NCI-H2196 (cell line): Measurements from ENCODE around the gene TREH.
"Not testable (repeated sequence)": the region's sequence is repeated elsewhere in the genome, so short reads cannot be mapped to it uniquely, and the experiment has no call there.

Experiments used
- DNase-seq: peaks from one replicate; lab custom pipeline; 2025; ENCODE audit not compliant: unreplicated experiment; lab: John Stamatoyannopoulos, UW

TREH gene

DNA sequence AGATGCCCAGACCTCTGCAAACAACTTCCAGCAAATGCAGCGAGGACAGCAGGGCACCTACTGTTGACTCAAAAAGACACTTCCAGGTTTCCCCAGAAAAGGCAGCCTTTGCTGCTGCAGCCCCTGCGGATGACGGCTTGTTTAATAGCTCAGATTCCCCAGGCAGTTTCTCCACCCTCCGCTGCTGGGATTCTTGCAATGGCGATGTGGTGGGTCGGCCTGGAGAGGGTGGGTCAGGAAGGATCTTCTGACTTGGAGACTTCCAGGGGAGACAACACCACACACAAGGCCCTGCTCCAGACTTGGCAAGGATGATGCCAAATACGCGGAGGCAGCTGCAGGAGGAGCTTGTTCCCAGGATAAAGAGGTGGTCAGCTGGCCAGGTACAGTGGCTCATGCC lies 17.9 kb upstream of the TREH start:
- DNase-seq, result no peak

DNA sequence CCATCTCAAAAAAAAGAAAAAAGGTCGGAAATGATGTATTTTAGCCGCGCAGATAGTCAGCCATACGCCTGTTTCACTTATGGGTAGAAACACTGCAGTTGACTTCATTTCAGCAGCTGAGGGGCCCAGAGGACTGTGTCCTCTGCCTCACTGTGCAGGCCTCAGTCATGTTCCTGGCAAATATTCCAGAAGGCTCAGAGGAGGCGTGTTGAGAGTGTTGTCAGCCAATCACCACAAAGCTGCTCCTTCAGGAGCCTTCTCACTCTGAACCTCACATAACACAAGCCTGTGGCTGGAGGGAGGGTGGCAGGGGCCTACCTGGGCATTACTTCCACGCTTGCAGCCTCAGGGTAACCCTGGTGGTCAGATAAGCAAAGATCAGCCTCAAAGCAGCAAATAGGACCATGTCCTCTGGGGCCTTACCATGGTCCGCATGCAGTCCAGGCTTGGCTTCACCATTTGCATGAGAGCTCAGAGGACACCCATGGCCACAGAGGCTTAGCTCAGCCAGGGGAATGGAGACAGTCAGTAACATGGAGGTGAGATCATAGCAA lies 17.3 kb upstream of the TREH start:
- DNase-seq, result no peak

DNA sequence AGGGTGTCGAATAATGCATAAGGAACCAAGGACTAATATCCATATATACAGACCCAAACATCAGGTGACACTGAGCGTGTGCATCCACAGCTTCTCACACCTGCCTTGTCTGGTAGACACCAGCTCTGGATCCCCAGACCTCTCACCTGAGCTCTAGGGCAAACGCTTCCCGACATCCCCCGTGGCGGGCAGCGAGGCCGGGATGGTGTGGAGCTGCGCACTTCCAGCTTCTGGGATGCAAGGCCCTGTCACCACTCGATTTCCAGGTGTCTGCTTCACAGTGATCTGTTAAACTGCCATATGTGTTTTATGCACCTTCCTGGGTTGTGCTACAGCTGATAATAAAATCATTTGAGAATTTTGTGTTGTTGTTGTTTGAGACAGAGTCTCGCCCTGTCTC lies 15.3 kb upstream of the TREH start:
- DNase-seq, result no peak

DNA sequence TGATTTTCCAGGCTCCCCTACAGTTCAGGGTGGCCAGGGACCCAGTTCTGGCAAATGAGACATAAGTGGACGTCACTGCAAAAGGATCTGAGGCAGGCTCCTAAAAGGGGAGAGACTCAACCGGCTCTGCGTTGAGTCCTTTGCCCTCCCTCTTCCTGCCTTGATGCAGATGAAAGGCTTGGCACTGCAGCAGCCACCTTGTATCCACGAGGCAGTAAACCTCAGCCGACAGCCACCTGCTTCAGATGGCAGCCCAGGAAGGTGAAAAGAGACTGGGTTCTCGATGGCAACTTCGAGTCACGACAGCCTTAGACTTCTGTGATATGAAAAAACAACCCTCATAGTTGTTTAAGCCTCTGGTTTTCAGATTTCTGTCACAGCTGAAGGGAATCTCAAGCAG lies 14.7 kb upstream of the TREH start:
- no peak for DNase-seq

DNA sequence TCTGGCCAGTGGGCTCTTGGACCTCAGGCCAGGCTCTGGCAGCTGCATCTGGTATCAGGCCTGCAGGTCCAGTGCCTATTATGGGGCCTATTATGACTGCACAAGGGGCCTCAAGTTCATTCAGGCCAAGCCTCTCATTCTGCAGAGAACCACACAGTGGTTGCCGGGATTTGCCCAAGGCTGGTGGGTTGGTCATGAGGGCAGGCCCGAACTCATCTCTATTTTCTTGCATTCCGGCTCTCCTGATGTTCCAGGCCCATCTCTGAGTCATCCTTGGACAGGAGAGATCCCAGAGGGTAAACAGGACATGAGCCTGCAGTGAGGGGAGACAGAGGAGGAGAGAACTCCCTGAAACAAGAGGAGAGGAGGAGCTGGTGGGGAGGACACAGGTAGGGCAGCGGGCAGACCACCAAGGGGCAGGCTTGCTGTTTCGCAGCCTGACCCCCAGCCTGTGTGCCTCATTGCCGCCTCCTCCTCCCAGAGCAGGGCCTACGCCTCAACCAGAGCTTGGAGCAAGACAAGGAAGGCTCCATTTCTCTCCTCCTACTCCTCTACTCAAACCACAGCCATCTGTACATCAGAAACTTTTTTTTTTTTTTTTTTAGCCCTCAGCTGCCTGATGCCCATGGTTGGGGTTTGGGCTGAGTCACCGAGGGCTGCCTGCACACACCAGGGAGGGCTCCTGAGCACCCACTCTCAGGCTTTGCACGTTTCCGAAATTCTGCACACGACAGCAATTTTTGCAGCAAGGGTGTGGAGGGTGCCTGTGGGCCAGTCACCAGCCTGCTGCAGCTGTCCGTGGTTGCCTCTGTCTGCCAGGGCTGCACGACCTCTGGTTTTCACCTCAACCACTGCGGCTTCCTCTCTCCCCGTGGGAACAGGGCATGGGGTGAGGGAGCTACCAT lies 12.7 kb upstream of the TREH start:
- DNase-seq, result no peak

DNA sequence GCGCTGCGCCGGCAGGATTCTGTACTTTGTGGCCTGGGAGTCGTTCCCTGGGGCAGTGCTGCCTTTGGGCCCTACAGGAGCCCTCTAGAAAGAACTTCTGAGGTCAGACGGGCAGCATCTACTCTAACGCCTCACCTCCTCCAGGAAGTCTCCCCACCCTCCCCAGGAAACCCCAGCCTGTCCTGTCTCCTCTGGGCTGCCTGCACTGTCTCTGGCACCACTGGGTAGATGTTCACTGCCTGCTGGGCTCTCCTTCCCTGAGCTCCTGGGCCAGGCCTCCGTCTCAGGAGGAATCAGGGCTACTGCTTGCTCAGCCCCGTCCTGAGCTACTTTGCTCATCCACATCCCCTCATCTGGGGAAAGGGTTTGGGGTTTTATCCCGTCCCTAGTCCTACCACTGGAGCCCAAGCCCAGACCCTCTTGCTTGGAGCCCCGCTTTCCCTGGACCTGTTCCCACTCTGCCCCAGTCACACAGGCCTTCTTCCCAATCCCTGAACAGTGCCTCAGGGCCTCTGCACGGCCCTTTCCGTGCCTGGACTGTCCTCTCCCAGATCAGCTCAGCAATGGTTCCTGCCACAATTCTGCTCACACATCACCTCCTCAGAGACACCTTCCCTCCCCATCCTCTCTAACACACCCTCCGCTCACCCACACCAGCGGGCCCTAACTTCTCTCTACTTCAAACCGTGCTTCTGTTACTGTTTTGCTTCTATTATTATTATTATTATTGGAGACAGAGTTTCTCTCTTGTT lies 11.3 kb upstream of the TREH start:
- no peak for DNase-seq

DNA sequence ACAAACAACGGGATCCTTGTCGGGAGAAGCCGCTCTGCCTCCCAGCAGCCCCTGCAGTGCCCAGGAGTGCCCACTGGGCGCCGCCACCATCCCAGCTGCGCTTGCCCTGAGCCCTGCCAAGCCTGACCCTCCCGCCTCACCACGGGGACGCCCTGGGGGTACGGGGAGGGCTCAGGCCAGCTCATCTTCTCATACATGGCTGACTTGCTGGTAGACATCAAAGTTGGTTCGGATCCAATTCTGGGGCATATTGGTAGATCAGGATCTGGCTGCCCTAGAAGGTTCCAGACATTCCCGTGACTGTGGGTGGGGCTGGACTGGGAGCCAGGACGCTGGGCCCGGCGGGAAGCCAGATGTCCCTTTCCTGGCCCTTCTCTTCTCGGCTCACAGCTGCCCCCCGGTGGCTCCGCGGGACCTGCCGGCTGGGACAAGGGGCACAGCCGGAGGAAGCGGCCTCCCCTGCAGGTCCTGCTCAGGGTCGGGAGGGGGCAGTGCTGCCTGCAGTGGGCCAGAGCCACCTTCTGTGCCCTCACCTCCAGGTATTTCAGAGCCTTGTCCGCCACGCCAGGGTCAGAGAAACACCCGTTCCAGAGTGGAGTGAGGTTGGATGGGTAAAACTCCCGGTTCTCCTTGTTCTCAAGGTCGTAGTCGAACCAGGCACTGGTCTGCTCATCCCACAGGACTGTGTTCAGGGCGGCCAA lies 10.6 kb upstream of the TREH start:
- peak; percentile 96 for DNase-seq

DNA sequence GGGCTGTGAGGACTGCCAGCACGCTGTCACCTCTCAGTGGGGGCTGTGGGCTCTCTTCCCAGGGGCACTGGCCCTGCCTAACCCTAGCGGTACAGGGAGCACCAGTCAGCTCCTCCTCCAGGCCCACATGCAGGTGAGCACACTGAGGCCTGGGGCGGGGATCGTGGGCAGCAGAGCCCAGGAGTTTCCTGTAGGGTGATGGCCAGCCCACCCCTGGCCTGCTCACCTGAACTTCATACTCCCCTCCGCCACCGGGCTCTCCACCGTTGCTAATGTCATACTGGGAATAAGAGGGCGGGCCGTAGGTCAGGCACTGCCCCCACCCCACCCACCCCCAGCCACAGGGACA lies 10.0 kb upstream of the TREH start:
- no peak for DNase-seq

DNA sequence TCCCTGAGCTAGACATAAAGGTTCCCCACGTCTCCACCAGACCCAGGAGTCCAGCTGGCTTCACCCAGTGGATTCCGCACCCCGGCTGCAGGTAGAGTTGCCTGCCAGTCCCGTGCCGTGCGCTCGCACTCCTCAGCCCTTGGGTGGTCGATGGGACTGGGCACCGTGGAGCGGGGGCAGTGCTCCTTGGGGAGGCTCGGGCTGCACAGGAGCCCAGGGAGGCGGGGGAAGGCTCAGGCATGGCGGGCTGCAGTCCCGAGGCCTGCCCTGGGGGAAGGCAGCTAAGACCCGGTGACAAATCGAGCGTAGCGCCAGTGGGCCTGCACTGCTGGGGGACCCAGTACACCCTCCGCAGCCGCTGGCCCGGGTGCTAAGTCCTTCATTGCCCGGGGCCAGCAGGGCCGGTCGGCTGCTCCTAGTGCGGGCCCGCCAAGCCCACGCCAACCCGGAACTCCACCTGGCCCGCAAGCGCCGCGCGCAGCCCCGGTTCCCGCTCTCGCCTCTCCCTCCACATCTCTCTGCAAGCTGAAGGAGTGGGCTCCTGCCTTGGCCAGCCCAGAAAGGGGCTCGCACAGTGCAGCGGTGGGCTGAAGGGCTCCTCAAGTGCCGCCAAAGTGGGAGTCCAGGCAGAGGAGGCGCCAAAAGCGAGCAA lies 9.5 kb upstream of the TREH start:
- DNase-seq, result no peak

DNA sequence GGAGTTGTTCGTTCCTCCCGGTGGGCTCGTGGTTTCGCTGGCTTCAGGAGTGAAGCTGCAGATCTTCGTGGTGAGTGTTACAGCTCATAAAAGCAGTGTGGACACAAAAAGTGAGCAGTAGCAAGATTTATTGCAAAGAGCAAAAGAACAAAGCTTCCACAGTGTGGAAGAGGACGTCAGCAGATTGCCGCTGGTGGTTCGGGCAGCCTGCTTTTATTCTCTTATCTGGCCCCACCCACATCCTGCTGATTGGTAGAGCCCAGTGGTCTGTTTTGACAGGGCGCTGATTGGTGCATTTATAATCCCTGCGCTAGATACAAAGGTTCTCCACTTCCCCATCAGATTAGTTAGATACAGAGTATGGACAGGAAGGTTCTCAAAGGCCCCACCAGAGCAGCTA lies 8.9 kb upstream of the TREH start:
- DNase-seq, result not testable (repeated sequence)

DNA sequence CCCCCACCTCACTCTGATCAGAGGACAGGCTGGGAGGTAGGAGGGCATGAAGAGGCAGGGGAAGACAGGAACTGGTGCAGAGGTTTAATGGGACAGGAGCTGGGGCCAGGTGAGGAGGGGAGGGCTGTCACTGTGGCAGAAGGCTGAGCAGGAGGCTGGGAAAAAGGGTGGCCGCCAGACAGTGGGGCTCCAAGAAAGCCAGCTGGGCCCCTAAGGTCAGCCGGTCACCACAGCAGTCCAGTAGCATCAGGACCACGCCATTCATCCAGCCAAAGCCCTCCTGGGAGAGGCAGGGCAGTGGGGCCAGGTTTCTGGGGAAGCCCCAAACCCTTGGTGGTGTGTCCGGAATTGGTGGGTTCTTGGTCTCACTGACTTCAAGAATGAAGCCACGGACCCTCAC lies 8.5 kb upstream of the TREH start:
- no peak for DNase-seq

DNA sequence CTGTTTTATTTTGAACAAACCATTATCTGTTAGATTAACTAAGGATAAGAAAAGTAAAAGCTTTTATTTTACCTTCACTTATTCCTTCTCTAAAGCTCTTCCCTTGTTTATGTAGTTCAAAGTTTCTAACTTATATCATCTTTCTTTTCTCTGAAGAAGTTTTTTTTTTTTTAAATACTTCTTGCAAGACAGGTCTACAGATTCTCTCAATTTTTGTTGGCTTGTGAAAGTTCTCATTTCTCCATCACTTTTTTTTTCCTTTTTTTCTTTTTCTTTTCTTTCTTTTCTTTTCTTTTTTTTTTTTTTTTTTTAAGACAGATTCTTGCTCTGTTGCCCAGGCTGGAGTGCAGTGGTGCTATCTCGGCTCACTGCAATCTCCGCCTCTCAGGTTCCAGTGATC lies 4.7 kb upstream of the TREH start:
- no peak for DNase-seq

DNA sequence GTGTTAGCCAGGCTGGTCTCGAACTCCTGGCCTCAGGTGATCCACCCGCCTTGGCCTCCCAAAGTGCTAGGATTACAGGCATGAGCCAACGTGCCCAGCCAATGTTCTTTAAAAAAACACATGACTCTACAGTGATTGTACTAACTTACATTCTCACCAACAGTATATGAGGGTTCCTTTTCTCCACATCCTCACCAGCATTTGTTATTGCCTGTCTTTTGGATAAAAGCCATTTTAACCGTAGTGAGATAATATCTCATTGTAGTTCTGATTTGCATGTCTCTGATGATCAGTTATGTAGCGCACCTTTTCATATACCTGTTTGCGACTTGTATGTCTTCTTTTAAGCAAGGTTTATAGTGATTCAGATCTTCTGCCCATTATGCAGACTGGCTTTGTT lies 3.5 kb upstream of the TREH start:
- DNase-seq, result not testable (repeated sequence)

DNA sequence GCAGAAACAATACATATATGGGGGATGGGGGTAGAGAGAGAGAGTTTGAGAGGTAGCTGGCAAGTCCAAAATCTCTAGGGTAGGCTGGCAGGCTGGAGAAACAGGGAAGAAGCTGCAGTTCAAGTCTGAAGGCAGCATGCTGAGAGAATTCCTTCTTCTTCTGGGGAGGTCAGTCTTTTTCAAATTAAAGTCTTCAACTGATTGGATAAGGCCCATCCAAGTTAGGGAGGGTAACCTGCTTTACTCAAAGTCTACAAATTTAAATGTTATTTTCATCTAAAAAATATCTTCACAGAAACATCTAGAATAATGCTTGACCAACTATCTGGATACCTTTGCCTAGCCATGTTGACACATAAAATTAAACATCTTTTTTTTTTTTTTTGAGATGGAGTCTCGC lies 2.9 kb upstream of the TREH start:
- no peak for DNase-seq

DNA sequence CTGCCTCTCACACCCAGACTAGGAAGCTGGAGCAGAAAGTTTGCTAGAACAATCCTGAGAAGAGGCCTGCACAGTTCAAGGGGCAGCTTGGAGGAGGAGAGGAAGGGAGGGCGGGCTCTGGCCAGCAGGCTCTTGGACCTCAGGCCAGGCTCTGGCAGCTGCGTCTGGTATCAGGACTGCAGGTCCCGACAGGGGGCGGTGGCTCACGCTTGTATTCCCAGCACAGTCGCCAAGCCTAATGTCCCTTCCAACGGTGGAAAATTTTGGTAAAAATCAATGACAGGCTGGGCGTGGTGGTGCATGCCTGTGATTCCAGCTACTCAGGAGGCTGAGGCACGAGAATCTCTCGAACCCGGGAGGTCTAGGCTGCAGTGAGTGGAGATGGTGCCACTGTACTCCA lies 542 bp downstream of the TREH start:
- not testable (repeated sequence) for DNase-seq

DNA sequence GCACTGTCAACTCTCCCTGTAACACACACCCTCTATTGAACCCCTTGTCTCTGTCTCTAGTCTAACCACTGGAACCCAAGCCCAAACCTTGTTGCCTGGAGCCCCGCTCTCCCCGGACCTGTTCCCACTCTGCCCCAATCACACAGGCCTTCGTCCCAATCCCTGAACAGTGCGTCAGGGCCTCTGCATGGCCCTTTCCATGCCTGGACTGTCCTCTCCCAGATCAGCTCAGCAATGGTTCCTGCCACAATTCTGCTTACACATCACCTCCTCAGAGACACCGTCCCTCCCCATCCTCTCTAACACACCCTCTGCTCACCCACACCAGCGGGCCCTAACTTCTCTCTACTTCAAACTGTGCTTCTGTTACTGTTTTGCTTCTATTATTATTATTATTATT lies 1.5 kb downstream of the TREH start:
- DNase-seq, result no peak

DNA sequence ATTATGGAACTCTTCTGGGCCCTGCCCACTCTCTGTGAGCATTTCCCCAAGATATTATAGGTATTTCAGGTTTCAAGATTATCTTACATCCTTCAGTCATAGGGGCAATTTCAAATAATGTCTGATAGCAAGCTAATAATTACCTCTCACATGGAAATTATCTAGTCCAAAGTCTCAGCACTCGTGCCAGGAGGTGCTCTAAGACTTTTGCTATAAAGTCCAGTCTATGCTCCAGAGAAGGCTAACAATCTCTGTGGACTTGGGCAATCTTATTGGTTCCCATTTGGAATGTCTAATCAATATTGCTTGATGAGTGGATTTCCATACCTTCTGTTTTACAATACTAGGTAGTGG lies 5.4 kb downstream of the TREH start:
- no peak for DNase-seq

DNA sequence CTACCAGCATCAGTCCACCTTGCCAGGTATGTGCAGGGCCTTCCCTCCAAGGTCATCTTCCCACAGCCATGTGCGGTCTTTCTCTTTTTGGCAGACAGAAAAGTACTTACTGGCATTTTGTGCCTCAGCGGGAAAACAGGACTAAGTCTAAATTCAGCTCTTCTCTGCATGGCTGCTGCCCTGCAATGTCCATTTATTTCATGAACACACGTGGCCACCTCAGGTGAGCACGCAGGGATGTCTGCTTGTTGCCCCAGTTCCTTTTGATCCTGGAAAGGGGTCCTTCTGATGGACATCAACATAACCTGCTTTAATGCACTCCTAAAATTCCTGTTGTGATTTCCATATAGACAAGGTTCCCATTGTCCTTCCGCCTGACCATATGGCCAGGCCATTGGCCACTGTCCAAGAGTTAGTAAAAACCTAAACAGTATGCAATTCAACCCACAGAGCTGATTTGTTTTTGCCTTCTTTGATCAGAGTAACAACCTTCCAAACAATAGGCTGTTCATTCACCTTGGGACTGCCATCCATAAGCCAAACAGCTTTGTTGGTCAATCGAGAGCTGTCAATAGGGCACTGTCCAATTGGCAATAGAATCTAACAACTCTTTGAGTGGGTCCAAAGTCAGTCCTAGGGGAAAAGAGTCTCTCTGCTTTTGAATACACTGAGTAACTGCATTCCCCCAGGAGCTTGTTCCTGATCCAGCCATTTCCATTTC lies 5.9 kb downstream of the TREH start:
- DNase-seq, result no peak

DNA sequence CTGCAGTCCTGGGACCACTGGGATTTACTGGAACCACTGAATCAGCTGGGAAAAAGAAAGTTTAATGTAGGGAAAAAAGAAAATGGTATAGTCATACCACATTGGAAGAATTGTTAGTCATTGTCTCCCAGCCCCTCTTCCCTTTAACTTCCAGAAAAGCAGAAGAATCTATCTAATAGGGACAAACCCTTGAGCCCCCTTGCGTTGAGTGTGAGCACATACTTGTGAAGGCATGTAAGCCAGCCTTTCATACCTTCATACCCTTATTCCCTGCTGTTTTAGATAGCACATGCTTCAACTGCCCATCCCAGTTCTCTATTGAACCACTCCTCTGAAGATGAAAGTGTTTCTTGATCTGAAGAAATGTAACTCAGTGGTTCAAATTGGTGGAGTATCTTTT lies 6.6 kb downstream of the TREH start:
- DNase-seq, result no peak

DNA sequence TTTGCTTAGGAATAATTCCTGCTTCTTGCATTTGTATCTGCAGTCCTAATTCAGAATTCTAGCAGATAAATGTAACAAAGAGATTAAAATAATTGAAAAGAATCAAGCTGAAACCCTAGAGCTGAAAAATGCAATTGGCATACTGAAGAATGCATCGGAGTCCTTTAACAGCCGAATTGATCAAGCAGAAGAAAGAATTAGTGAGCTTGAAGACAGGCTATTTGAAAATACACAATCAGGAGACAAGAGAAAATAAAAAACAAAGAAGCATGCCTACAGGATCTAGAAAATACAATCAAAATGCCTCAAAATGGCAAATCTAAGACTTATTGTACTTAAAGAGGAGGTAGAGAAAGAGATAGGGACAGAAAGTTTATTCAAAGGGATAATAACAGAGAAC lies 8.2 kb downstream of the TREH start:
- no peak for DNase-seq

DNA sequence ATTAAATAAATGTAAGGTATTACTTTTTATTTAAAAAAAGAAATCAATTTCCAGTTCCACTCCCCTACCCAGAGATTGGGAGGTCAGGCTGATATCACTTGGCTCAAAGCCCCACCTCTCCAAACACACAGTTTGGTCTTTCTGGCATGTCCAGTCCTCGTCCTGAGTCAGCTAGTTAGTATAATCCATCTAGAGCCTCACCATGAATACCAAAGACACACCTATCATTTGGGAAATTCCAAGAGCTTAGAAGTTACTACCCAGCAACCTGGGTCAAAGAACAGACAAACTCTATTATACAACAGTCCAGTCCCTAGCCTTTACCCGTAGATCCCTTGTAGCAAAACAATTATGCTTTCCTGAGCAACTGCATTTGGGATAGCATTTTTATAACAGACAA lies 9.4 kb downstream of the TREH start:
- no peak for DNase-seq
